GM18505 (cell line): Measurements from ENCODE around the gene USP11.

Source experiments
- ATAC-seq: cut with Tn5 transposase; IDR thresholded peaks from one replicate; pipeline ENCODE4 v1.9.1; 2021; ENCODE audit not compliant: unreplicated experiment
- POLR2A ChIP-seq: IDR thresholded peaks from 4 replicates; pipeline ENCODE4 v1.6.1; 2011; ENCODE audit warnings: borderline replicate concordance; ENCODE audit not compliant: insufficient read depth, insufficient read length; ENCODE audit errors: extremely low read depth

The USP11 gene

GRCh38 chrX:47198026-47198686, 34.7 kb upstream of the USP11 start:
- ATAC-seq = no peak
- TF ChIP-seq POLR2A = no peak

GRCh38 chrX:47198687-47199080, 34.1 kb upstream of the USP11 start:
- no peak for ATAC-seq
- TF ChIP-seq POLR2A = no peak

- TF ChIP-seq POLR2A = no peak
- no peak for ATAC-seq
These were observed 33.5 kb upstream of the USP11 start for GRCh38 chrX:47199286-47199685.

GRCh38 chrX:47200385-47201150, 32.2 kb upstream of the USP11 start:
- TF ChIP-seq POLR2A = no peak
- no peak for ATAC-seq

- no peak for TF ChIP-seq POLR2A
- ATAC-seq = no peak
These were observed 31.4 kb upstream of the USP11 start for GRCh38 chrX:47201345-47201944.

- TF ChIP-seq POLR2A = no peak
- no peak for ATAC-seq
These were observed 30.5 kb upstream of the USP11 start for GRCh38 chrX:47202316-47202715.

- no peak for ATAC-seq
- no peak for TF ChIP-seq POLR2A
These were observed 29.9 kb upstream of the USP11 start for GRCh38 chrX:47202877-47203276.

GRCh38 chrX:47204970-47205369, 27.8 kb upstream of the USP11 start:
- no peak for ATAC-seq
- no peak for TF ChIP-seq POLR2A

DNA sequence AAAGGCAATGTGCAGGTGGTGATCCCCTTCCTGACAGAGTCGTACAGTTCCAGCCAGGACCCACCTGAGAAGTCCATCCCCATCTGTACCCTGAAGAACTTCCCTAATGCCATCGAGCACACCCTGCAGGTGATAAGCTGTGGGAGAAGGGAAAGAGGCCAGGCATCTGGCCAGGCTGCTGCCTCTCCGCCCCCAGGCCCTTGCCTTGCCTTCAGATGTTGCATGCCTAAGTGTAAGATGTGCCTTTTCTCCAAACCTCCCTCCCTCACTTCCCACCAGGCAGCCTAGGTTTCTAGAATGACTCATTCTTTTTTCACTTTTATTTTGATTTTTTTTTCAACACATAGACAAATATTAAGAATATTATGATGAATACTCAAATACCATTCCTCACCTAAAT, 26.5 kb upstream of the USP11 start:
- TF ChIP-seq POLR2A = no peak
- no peak for ATAC-seq

DNA sequence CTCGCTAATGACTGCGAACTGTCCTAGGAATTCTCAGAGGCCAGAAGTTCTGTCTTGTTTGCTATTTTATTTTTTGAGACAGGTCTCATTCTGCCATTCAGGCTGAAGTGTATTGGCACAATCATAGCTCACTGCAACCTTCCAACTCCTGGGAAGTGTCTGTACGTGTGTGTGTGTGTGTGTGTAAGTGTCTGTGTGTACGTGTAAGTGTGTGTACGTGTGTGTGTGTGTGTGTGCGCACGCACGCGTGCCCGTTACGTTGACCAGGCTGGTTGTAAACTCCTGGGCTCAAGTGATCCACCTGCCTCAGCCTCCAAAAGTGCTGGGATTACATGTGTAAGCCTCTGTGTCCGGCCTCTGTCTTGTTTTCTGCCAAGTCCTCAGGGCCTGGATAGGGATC, 24.7 kb upstream of the USP11 start:
- no peak for TF ChIP-seq POLR2A
- ATAC-seq = no peak

DNA sequence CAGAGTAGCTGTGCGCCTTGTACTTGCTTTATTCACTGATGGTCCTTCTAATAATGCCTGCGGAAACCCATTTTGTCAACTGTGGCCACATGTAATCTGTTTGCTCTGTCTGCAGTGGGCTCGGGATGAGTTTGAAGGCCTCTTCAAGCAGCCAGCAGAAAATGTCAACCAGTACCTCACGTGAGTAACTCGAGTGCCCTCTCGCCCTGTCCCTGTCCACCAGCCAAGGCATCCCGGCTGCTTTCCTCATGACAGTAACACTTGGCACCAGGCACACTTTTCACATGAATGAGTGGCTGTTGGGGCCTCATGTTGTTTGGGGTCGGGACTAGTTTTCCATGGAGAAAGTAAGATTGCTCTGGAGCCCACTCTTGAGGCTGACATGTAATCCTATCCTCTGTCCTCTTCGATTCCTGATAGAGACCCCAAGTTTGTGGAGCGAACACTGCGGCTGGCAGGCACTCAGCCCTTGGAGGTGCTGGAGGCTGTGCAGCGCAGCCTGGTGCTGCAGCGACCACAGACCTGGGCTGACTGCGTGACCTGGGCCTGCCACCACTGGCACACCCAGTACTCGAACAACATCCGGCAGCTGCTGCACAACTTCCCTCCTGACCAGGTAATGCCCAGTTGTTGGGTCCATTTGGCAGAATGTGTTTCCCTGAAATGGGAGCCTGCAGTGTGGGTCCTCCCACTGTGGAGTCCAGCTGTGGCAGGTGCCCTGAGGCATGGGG, 23.1 kb upstream of the USP11 start:
- ATAC-seq = no peak
- no peak for TF ChIP-seq POLR2A

DNA sequence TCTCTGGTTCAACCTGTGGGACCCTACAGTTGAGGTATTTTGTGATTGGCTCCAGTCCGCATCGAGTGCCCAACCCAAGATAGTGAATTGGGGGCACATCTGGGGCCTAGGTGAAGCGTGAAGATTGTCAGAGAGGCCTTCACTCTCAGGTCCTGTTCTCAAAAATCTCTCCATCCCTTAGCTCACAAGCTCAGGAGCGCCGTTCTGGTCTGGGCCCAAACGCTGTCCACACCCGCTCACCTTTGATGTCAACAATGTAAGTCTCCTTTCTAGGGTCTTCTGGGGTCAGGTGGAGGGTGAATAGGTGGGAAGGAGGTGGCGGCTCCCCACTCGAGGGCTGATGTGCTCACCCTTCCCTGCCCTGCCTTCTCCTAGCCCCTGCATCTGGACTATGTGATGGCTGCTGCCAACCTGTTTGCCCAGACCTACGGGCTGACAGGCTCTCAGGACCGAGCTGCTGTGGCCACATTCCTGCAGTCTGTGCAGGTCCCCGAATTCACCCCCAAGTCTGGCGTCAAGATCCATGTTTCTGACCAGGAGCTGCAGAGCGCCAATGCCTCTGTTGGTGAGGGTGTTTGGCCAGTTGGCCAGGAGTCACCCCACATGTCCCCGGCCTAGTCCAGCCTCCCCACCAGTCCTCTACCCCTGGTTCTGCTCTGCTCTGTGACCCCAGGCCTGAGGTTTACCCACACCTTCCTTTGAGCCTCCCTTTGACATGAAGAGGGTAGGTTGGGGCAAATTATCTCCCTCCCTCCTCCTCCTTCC, 22.0 kb upstream of the USP11 start:
- ATAC-seq = no peak

More for the DNA sequence above, 22.0 kb upstream of the USP11 start:
- no peak for TF ChIP-seq POLR2A
